Loucy (cell line): ENCODE data around the gene LKAAEAR1.

Experiments
- EZH2phosphoT487 ChIP-seq: fragments of 200-600 bp; IDR thresholded peaks from 2 replicates; pipeline ENCODE4 v1.6.1; 2018; ENCODE audit warnings: antibody characterized with exemption, mild to moderate bottlenecking, moderate library complexity, borderline replicate concordance
- TF ChIP-seq, protein P1 (sequence below): fragments of 200-600 bp; sonication (generic); conservative IDR thresholded peaks from 2 replicates; pipeline ENCODE4 v1.5.1; 2014; ENCODE audit warnings: mild to moderate bottlenecking, antibody characterized with exemption, low read length

GRCh38 chr20:64047046-64047389 lies 37.2 kb downstream of the LKAAEAR1 start:
- TF ChIP-seq, protein P1, sequence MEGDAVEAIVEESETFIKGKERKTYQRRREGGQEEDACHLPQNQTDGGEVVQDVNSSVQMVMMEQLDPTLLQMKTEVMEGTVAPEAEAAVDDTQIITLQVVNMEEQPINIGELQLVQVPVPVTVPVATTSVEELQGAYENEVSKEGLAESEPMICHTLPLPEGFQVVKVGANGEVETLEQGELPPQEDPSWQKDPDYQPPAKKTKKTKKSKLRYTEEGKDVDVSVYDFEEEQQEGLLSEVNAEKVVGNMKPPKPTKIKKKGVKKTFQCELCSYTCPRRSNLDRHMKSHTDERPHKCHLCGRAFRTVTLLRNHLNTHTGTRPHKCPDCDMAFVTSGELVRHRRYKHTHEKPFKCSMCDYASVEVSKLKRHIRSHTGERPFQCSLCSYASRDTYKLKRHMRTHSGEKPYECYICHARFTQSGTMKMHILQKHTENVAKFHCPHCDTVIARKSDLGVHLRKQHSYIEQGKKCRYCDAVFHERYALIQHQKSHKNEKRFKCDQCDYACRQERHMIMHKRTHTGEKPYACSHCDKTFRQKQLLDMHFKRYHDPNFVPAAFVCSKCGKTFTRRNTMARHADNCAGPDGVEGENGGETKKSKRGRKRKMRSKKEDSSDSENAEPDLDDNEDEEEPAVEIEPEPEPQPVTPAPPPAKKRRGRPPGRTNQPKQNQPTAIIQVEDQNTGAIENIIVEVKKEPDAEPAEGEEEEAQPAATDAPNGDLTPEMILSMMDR = no peak
- no peak for TF ChIP-seq EZH2phosphoT487
